NCI-H748 treated with DMSO at 0.1 percent for 48 hours (cell line): ENCODE results near the gene FOSL2.

Experiments used
- DNase-seq: peaks from one replicate; lab custom pipeline; 2025; lab: John Stamatoyannopoulos, UW

FOSL2 gene

GRCh38 chr2:28395334-28396061, 2.8 kb downstream of the FOSL2 start:
- no peak for DNase-seq

GRCh38 chr2:28397043-28397381, 4.4 kb downstream of the FOSL2 start:
- DNase-seq: no peak

GRCh38 chr2:28398101-28398834, 5.6 kb downstream of the FOSL2 start:
- DNase-seq: no peak

GRCh38 chr2:28399289-28399688, 6.6 kb downstream of the FOSL2 start:
- no peak for DNase-seq

GRCh38 chr2:28399956-28400355, 7.3 kb downstream of the FOSL2 start:
- DNase-seq: no peak

GRCh38 chr2:28400419-28400818, 7.8 kb downstream of the FOSL2 start:
- no peak for DNase-seq

GRCh38 chr2:28400921-28401320, 8.3 kb downstream of the FOSL2 start:
- no peak for DNase-seq

- no peak for DNase-seq
These were observed 8.8 kb downstream of the FOSL2 start for GRCh38 chr2:28401411-28401810.

GRCh38 chr2:28401948-28402550, 9.4 kb downstream of the FOSL2 start:
- no peak for DNase-seq

- no peak for DNase-seq
These were observed 10.8 kb downstream of the FOSL2 start for GRCh38 chr2:28403370-28403956.

GRCh38 chr2:28404086-28404485, 11.4 kb downstream of the FOSL2 start:
- DNase-seq: no peak

- no peak for DNase-seq
These were observed 12.9 kb downstream of the FOSL2 start for GRCh38 chr2:28405537-28405936.

- DNase-seq: no peak
These were observed 13.8 kb downstream of the FOSL2 start for GRCh38 chr2:28406276-28407096.

GRCh38 chr2:28407131-28407975, 14.7 kb downstream of the FOSL2 start:
- no peak for DNase-seq

GRCh38 chr2:28407976-28408690, 15.5 kb downstream of the FOSL2 start:
- no peak for DNase-seq

- DNase-seq: no peak
These were observed 16.3 kb downstream of the FOSL2 start for GRCh38 chr2:28408764-28409599.

GRCh38 chr2:28411166-28411755, 18.6 kb downstream of the FOSL2 start:
- DNase-seq: no peak

GRCh38 chr2:28411956-28412609, 19.4 kb downstream of the FOSL2 start:
- no peak for DNase-seq
